HCT116 (cell line): ENCODE measurements around the gene DPH6. TPM values are rescaled to one million over a fixed set of nuclear protein-coding genes. Genes with fewer than 3 reads are reported as not detected.

Source experiments
- ATAC-seq: fragments of 200-7000 bp; cut with Tn5 transposase; 2 replicates; pipeline ENCODE4 v1.9.1; 2020; ENCODE audit warnings: mild to moderate bottlenecking, moderate library complexity
- BruUV-seq: library from RNA; stranded (reverse); fragments of 400-500 nt; replicated peaks from 2 replicates; lab custom pipeline; 2021; lab: Mats Ljungman, UMichigan
- CTCF ChIA-PET: fragments of 300-600 bp; sonication (Branson Sonifier 250); formaldehyde crosslinking; loops from one replicate; lab custom pipeline; 2021; ENCODE audit warnings: antibody characterized with exemption; lab: Charles Lee
- POLR2A ChIA-PET: fragments of 300-600, 350-600 bp; sonication (Branson Sonifier 250); formaldehyde crosslinking; loops from one replicate; lab custom pipeline; 2021; ENCODE audit warnings: antibody characterized with exemption; lab: Charles Lee
- RAD21 ChIA-PET, 2 experiments: fragments of 300-600 bp; sonication (Branson Sonifier 250); formaldehyde crosslinking; loops; one replicate each; lab custom pipeline; 2023; ENCODE audit warnings: low total read pairs in 2 of 2; ENCODE audit not compliant: uncharacterized antibody in 2 of 2, unreplicated experiment in 2 of 2, low non-redundant PET in 1 of 2; lab: Charles Lee
- DNase-seq: peaks from one replicate; pipeline ENCODE4 v3.0.0-alpha.2; 2010; ENCODE audit warnings: low read depth, low spot score
- H2AFZ ChIP-seq: fragments of 200-600 bp; shearing (Covaris generic), sonication (generic); 2 replicates; pipeline ENCODE4 v1.6.1; 2017; ENCODE audit warnings: low read depth, mixed run types, mixed read lengths, antibody characterized with exemption, low read length; ENCODE audit not compliant: poor library complexity, severe bottlenecking
- H3K27ac ChIP-seq: 2 replicates; pipeline ENCODE4 v1.5.1; 2012; ENCODE audit warnings: low read depth, low read length
- H3K27me3 ChIP-seq: fragments of 200-600 bp; sonication (generic); 2 replicates; pipeline ENCODE4 v1.6.1; 2016; ENCODE audit warnings: mixed run types, low read length, mixed read lengths; ENCODE audit not compliant: insufficient read depth
- H3K36me3 ChIP-seq, 2 experiments: fragments of 200-500 bp in 1 of 2; fragments of 200-600 bp in 1 of 2; sonication (Bioruptor generic) in 1 of 2; sonication (generic) in 1 of 2; 2 replicates each; pipeline versions ENCODE4 v1.5.1 to v1.6.1; 2014 to 2016; ENCODE audit warnings: low read length in 2 of 2, inconsistent platforms in 1 of 2, mixed read lengths in 1 of 2, mixed run types in 1 of 2; ENCODE audit not compliant: insufficient read depth in 2 of 2, control insufficient read depth in 1 of 2
- H3K4me1 ChIP-seq, 2 experiments: fragments of 200-600 bp in 1 of 2; sonication (generic) in 1 of 2; 2 replicates each; pipeline versions ENCODE4 v1.5.1 to v1.6.1; 2012 to 2017; ENCODE audit warnings: low read length in 2 of 2, inconsistent platforms in 1 of 2, mild to moderate bottlenecking in 1 of 2, mixed read lengths in 1 of 2, mixed run types in 1 of 2, moderate library complexity in 1 of 2; ENCODE audit not compliant: insufficient read depth in 2 of 2, control insufficient read depth in 1 of 2
- H3K4me2 ChIP-seq: fragments of 200-600 bp; sonication (generic); 2 replicates; pipeline ENCODE4 v1.6.1; 2017; ENCODE audit warnings: mixed run types, low read length, mixed read lengths
- H3K4me3 ChIP-seq, 2 experiments: fragments of 200-600 bp in 1 of 2; sonication (generic) in 1 of 2; replicated peaks in 1 of 2; 2 replicates each; pipeline ENCODE4 v1.5.1; 2011 to 2016; ENCODE audit warnings: low read length in 2 of 2, control low read depth in 1 of 2, low read depth in 1 of 2, mild to moderate bottlenecking in 1 of 2, mixed read lengths in 1 of 2, mixed run types in 1 of 2
- H3K79me2 ChIP-seq: fragments of 200-600 bp; sonication (generic); 2 replicates; pipeline ENCODE4 v1.6.1; 2017; ENCODE audit warnings: mild to moderate bottlenecking, mixed run types, low read length, moderate library complexity, mixed read lengths; ENCODE audit not compliant: insufficient read depth
- H3K9ac ChIP-seq: fragments of 200-600 bp; sonication (generic); 2 replicates; pipeline ENCODE4 v1.6.1; 2016; ENCODE audit warnings: low read length, mixed read lengths
- H3K9me2 ChIP-seq: fragments of 200-600 bp; sonication (generic), shearing (Covaris generic); 2 replicates; pipeline ENCODE4 v1.6.1; 2017; ENCODE audit warnings: mixed run types, mild to moderate bottlenecking, moderate library complexity; ENCODE audit not compliant: insufficient read depth
- H3K9me3 ChIP-seq, 2 experiments: fragments of 200-500 bp in 1 of 2; fragments of 200-600 bp in 1 of 2; sonication (Bioruptor generic) in 1 of 2; sonication (generic) in 1 of 2; 2 replicates each; pipeline ENCODE4 v1.6.1; 2014 to 2017; ENCODE audit warnings: low read length in 2 of 2, mixed read lengths in 2 of 2, inconsistent platforms in 1 of 2, low read depth in 1 of 2, mild to moderate bottlenecking in 1 of 2, mixed run types in 1 of 2, moderate library complexity in 1 of 2; ENCODE audit not compliant: control insufficient read depth in 1 of 2, insufficient read depth in 1 of 2
- H4K20me1 ChIP-seq: fragments of 200-600 bp; sonication (generic), shearing (Covaris generic); 2 replicates; pipeline ENCODE4 v1.6.1; 2017; ENCODE audit warnings: mixed run types, mild to moderate bottlenecking, moderate library complexity; ENCODE audit not compliant: insufficient read depth
- EZH2 ChIP-seq: fragments of 200-600 bp; sonication (generic); IDR thresholded peaks from 2 replicates; pipeline ENCODE4 v1.6.1; 2017; ENCODE audit warnings: antibody characterized with exemption, mixed run types
- JUND ChIP-seq: IDR thresholded peaks from 2 replicates; pipeline ENCODE4 v1.6.1; 2012
- SIN3A ChIP-seq: IDR thresholded peaks from 2 replicates; pipeline ENCODE4 v1.6.1; 2012; ENCODE audit warnings: low read depth
- SP1 ChIP-seq: IDR thresholded peaks from 2 replicates; pipeline ENCODE4 v1.6.1; 2012; ENCODE audit warnings: low read depth
- ZFX ChIP-seq: fragments of 450-650 bp; IDR thresholded peaks from 2 replicates; pipeline ENCODE4 v1.6.1; 2017
- intact Hi-C: fragments of 100-400 bp; cut with micrococcal nuclease; formaldehyde crosslinking; loops from 2 replicates; pipeline ENCODE4 v1.10.0; 2022
- total RNA-seq: library from RNA; stranded (reverse); gene quantifications from one replicate; pipeline ENCODE4 v1.2.1, GENCODE V29; 2021; ENCODE audit not compliant: unreplicated experiment
- TF ChIP-seq, protein P1 (sequence below): IDR thresholded peaks from 2 replicates; pipeline ENCODE4 v1.6.1; 2012
- TF ChIP-seq, protein P2 (sequence below): IDR thresholded peaks from 2 replicates; pipeline ENCODE4 v1.6.1; 2011; ENCODE audit warnings: mild to moderate bottlenecking, low read length, moderate library complexity; ENCODE audit not compliant: insufficient replicate concordance; ENCODE audit errors: extremely low read depth
- TF ChIP-seq, protein P3 (sequence below), 3 experiments: fragments of 200-600 bp in 1 of 3; sonication (generic) in 1 of 3; IDR thresholded peaks in 2 of 3; conservative IDR thresholded peaks in 1 of 3; 2 replicates each; pipeline ENCODE4 v1.5.1; 2012 to 2017; ENCODE audit warnings: low read depth in 2 of 3, low read length in 2 of 3, antibody characterized with exemption in 1 of 3, borderline replicate concordance in 1 of 3, control low read depth in 1 of 3, mild to moderate bottlenecking in 1 of 3, mixed read lengths in 1 of 3, mixed run types in 1 of 3, moderate library complexity in 1 of 3; ENCODE audit not compliant: insufficient read depth in 1 of 3

Gene DPH6
- total RNA-seq, 1 experiment from 2014 or later = 18.2 TPM

DNA sequence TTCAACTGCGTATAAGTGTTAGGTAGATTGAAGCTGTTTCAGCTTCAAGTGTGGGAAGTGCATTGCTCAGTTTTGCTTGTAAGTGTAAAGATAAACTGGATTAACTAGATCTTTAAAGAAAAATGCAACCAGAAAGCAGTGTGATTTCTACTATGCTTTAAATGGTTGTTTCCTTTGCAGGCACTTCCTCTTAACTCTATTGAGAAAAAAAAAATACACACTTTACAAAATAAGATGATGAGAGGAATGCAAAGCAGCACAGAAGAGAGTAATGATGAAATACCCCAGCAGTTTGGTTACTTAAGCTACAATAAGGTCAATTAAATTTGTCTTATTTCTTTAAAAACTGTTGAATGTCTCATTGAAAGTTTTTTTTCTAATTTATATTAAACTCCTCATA lies 40.8 kb downstream of the DPH6 start:
- Histone ChIP-seq H3K27me3 (no peaks in the 10 kb centered on the region), H3K9me2 (0 out of 2 replicates have a peak, but pooled peaks cover 2% of the 10 kb centered on the region), H3K9me3 (no peaks in the 10 kb centered on the region), H3K79me2 (no peaks in the 10 kb centered on the region; the same call in 1 of the 2 replicates), H3K9ac (no peak overlapping the region), H3K36me3 (no peaks in the 10 kb centered on the region), H4K20me1 (no peaks in the 10 kb centered on the region), H2AFZ (no peak overlapping the region), H3K4me2 (no peak overlapping the region), H3K4me3 (no peak overlapping the region), H3K4me1 (no peaks in the 10 kb centered on the region), H3K27ac (no peak overlapping the region)
- DNase-seq (no peak), ATAC-seq (no peak)
- BruUV-seq = no TSS peak
- ChIA-PET RAD21 (no interaction called here), POLR2A (no interaction called here), CTCF (interaction anchor here (1.4 kb wide), 1 partner anchor 216 kb away, joined by 3 read pairs; no protein-coding TSS in a partner anchor)
- TF ChIP-seq, protein P1, sequence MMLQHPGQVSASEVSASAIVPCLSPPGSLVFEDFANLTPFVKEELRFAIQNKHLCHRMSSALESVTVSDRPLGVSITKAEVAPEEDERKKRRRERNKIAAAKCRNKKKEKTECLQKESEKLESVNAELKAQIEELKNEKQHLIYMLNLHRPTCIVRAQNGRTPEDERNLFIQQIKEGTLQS = no peak
- no peak for TF ChIP-seq ZFX
- no peak for TF ChIP-seq EZH2
- TF ChIP-seq SIN3A = no peak
- no peak for TF ChIP-seq JUND
- TF ChIP-seq SP1 = no peak
- TF ChIP-seq, protein P2, sequence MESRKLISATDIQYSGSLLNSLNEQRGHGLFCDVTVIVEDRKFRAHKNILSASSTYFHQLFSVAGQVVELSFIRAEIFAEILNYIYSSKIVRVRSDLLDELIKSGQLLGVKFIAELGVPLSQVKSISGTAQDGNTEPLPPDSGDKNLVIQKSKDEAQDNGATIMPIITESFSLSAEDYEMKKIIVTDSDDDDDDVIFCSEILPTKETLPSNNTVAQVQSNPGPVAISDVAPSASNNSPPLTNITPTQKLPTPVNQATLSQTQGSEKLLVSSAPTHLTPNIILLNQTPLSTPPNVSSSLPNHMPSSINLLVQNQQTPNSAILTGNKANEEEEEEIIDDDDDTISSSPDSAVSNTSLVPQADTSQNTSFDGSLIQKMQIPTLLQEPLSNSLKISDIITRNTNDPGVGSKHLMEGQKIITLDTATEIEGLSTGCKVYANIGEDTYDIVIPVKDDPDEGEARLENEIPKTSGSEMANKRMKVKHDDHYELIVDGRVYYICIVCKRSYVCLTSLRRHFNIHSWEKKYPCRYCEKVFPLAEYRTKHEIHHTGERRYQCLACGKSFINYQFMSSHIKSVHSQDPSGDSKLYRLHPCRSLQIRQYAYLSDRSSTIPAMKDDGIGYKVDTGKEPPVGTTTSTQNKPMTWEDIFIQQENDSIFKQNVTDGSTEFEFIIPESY = no peak
- TF ChIP-seq, protein P3, sequence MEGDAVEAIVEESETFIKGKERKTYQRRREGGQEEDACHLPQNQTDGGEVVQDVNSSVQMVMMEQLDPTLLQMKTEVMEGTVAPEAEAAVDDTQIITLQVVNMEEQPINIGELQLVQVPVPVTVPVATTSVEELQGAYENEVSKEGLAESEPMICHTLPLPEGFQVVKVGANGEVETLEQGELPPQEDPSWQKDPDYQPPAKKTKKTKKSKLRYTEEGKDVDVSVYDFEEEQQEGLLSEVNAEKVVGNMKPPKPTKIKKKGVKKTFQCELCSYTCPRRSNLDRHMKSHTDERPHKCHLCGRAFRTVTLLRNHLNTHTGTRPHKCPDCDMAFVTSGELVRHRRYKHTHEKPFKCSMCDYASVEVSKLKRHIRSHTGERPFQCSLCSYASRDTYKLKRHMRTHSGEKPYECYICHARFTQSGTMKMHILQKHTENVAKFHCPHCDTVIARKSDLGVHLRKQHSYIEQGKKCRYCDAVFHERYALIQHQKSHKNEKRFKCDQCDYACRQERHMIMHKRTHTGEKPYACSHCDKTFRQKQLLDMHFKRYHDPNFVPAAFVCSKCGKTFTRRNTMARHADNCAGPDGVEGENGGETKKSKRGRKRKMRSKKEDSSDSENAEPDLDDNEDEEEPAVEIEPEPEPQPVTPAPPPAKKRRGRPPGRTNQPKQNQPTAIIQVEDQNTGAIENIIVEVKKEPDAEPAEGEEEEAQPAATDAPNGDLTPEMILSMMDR (IDR thresholded peaks at IDR 0.05 in 2 of 3, conservative IDR thresholded peaks at IDR 0.05 in 1 of 3; ENCODE audit: borderline replicate concordance in 1 of 3, insufficient read depth in 1 of 3, low read depth in 2 of 3, low read length in 2 of 3) = no peak
- intact Hi-C loops = no loop called here
